RKO (cell line): Measurements from ENCODE around the gene LASP1NB.
A peak's percentile ranks its signal among the peaks of the same experiment; 100 is the strongest.
"Not testable (repeated sequence)": the region's sequence is repeated elsewhere in the genome, so short reads cannot be mapped to it uniquely, and the experiment has no call there.

Source experiments
- DNase-seq: peaks from one replicate; pipeline ENCODE4 v3.0.0-alpha.2; 2016; ENCODE audit warnings: low spot score

LASP1NB gene

DNA sequence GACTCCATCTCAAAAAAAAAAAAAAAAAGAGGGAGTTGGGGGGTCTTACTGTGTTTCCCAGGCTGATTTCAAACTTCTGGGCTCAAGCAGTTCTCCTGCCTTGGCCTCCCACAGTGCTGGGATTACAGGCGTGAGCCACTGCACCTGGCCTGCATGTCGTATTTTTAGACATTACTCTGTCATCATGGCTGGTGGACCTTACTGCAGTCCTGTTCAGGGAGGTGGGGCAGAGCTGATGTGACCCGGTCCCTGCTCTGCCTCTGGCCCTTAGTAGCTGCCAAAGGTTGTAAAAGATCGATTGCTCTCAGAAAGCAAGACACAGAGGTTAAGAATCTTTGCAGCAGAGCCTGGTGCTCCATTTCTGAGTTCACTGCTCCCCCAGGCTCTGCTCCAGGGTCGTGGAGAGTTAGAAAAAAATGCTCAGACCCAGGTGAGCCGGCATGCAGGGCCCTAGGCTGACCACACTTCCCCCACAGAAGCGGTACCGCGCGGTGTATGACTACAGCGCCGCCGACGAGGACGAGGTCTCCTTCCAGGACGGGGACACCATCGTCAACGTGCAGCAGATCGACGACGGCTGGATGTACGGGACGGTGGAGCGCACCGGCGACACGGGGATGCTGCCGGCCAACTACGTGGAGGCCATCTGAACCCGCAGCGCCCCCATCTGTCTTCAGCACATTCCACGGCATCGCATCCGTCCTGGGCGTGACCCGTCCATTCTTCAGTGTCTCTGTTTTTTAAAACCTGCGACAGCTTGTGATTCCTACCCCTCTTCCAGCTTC is 7.1 kb upstream of the LASP1NB start:
- no peak for DNase-seq

DNA sequence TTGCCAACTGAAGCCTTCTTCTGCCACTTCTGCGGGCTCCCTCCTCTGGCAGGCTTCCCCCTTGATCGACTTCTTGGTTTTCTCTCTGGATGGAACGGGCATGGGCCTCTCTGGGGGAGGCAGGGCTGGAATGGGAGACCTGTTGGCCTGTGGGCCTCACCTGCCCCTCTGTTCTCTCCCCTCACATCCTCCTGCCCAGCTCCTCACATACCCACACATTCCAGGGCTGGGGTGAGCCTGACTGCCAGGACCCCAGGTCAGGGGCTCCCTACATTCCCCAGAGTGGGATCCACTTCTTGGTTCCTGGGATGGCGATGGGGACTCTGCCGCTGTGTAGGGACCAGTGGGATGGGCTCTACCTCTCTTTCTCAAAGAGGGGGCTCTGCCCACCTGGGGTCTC is 6.5 kb upstream of the LASP1NB start:
- no peak for DNase-seq

DNA sequence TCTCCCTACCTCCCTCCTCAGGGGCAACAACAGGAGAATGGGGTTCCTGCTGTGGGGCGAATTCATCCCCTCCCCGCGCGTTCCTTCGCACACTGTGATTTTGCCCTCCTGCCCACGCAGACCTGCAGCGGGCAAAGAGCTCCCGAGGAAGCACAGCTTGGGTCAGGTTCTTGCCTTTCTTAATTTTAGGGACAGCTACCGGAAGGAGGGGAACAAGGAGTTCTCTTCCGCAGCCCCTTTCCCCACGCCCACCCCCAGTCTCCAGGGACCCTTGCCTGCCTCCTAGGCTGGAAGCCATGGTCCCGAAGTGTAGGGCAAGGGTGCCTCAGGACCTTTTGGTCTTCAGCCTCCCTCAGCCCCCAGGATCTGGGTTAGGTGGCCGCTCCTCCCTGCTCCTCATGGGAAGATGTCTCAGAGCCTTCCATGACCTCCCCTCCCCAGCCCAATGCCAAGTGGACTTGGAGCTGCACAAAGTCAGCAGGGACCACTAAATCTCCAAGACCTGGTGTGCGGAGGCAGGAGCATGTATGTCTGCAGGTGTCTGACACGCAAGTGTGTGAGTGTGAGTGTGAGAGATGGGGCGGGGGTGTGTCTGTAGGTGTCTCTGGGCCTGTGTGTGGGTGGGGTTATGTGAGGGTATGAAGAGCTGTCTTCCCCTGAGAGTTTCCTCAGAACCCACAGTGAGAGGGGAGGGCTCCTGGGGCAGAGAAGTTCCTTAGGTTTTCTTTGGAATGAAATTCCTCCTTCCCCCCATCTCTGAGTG is 5.9 kb upstream of the LASP1NB start:
- no peak for DNase-seq

DNA sequence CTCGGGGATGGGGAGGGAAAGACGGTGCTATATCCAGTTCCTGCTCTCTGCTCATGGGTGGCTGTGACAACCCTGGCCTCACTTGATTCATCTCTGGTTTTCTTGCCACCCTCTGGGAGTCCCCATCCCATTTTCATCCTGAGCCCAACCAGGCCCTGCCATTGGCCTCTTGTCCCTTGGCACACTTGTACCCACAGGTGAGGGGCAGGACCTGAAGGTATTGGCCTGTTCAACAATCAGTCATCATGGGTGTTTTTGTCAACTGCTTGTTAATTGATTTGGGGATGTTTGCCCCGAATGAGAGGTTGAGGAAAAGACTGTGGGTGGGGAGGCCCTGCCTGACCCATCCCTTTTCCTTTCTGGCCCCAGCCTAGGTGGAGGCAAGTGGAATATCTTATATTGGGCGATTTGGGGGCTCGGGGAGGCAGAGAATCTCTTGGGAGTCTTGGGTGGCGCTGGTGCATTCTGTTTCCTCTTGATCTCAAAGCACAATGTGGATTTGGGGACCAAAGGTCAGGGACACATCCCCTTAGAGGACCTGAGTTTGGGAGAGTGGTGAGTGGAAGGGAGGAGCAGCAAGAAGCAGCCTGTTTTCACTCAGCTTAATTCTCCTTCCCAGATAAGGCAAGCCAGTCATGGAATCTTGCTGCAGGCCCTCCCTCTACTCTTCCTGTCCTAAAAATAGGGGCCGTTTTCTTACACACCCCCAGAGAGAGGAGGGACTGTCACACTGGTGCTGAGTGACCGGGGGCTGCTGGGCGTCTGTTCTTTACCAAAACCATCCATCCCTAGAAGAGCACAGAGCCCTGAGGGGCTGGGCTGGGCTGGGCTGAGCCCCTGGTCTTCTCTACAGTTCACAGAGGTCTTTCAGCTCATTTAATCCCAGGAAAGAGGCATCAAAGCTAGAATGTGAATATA is 4.8 kb upstream of the LASP1NB start:
- DNase-seq: no peak

- DNase-seq: no peak
Observed at GRCh38 chr17:38921756-38922411, 3.5 kb upstream of the LASP1NB start.

GRCh38 chr17:38922538-38923297 is 2.7 kb upstream of the LASP1NB start:
- peak; percentile 15 for DNase-seq

DNA sequence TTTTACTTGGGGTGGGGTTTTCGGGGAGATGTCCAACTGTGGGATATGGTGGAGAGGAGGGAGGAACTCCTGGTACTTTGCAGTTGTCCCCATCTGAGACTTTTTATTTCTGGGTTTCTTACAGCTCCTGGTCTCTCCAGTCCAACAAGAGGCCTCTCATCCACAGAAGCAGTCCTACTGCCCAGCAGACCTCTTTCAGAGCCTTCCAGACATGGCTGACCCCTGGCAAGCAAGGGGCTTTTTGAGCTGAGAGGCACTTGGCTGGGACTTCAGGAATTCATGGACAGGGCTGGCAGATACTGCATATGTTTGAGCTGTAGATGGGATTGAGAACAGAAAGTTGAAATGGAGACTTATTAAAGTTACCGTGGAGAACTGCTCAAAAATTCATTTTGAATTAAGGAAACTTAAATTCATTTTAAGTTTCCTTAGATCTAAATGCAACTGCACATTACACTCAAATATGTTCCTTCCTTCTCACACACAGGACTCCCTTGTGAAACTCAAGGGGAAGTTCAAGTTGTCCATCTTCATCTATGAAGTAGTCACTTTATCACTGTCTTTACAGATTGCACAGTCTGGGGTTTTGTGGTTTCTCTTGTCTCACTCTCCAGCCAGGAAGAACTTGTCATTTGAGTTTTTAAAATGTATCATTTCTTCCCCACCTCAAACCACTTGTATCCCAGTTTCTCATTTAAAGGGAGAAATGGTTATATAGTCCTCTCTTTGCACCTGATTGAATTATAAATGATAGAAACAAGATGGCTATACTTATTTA is 1.1 kb downstream of the LASP1NB start:
- no peak for DNase-seq

- DNase-seq: not testable (repeated sequence)
Observed at GRCh38 chr17:38930782-38931181, 5.4 kb downstream of the LASP1NB start.

DNA sequence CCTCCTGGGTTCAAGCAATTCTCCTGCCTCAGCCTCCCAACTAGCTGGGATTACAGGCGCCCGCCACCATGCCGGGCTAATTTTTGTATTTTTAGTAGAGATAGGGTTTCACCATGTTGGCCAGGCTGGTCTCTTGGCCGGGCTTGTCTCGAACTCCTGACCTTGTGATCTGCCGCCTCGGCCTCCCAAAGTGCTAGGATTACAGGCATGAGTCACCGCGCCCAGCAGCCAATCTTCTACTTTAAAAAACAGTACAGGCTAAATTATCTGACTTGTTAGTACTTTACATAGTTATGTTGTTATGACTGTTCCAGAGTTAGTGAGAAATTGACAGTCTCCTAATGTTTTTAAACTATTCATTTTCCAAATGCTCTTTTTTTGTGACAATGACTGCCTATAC is 8.5 kb downstream of the LASP1NB start:
- DNase-seq: peak; percentile 31

- DNase-seq: no peak
Observed at GRCh38 chr17:38939987-38940386, 14.6 kb downstream of the LASP1NB start.

GRCh38 chr17:38940404-38940803 is 15.0 kb downstream of the LASP1NB start:
- DNase-seq: no peak

- DNase-seq: no peak
Observed at GRCh38 chr17:38942696-38943334, 17.4 kb downstream of the LASP1NB start.

- DNase-seq: no peak
Observed at GRCh38 chr17:38943607-38944006, 18.2 kb downstream of the LASP1NB start.

DNA sequence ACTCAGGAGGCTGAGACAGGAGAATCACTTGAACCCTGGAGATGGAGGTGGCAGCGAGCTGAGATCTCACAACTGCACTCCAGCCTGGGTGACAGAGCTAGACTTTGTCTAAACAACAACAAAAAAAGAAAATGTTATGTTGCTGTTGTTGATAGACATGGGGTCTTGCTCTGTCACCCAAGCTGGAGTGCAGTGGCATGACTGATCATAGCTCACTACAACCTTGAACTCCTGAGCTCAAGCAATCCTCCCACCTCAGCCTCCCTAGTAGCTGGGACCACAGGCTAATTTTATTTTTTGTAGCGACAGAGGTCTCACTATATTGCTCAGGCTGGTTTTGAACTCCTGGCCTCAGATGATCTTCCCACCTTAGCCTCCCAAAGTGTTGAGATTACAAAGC is 21.8 kb downstream of the LASP1NB start:
- DNase-seq: no peak

DNA sequence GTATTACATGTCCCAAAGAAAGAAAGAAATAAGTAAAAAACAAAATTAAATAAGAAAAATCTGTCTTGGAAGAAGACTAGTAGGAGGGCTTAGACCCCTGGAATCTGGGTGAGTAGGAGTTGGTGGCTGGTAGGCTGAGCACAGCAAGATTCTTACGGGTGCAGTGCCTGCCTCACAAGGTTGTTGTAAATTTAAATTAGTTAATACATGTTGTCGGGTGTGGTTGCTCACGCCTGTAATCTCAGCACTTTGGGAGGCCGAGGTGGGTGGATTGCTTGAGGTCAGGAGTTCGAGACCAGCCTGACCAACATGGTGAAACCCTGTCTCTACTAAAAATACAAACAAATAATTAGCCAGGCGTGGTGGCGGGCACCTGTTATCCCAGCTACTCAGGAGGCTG is 28.4 kb downstream of the LASP1NB start:
- not testable (repeated sequence) for DNase-seq

- no peak for DNase-seq
Observed at GRCh38 chr17:38958326-38958725, 32.9 kb downstream of the LASP1NB start.

- DNase-seq: no peak
Observed at GRCh38 chr17:38958756-38959155, 33.3 kb downstream of the LASP1NB start.

DNA sequence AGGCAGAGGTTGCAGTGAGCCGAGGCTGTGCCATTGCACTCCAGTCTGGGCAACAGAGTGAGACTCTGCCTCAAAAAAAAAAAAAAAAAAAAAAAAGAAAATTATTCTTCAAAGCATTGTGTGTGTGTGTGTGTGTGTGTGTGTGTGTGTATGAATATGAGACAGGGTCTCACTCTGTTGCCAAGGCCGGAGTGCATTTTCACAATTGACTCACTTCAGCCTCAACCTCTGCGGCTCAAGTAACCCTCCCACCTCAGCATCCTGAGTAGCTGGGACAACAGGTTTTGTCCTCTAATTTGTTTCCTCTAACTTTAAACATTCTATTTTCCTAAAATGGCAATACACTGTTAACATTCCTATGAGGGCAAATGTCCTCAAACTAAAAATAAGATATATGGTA is 34.1 kb downstream of the LASP1NB start:
- no peak for DNase-seq

- no peak for DNase-seq
Observed at GRCh38 chr17:38960402-38960801, 35.0 kb downstream of the LASP1NB start.

DNA sequence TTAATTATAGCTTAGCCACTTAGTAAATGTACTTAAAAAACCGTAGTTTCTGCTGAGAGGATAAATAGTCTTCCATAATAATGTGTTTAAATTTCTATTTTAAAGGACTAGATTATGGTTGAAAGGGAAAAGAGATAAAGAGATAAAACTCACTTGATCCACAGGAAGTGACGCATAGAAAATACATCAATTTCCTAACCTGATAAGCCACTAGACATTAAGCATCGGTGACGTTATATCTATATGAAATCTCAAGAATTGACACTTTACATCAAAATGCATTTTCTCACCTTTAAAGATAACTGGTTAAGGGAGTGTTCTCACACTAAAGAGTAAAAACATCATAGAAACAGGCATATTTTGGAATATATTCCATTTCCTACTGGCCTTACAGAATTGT is 36.0 kb downstream of the LASP1NB start:
- DNase-seq: no peak
